Stromal cell of bone marrow (primary cell): Measurements from ENCODE around the gene FGR.

Source experiments
- DNase-seq: peaks from one replicate; pipeline ENCODE4 v3.0.0-alpha.2; 2012; ENCODE audit warnings: low read depth

FGR gene

DNA sequence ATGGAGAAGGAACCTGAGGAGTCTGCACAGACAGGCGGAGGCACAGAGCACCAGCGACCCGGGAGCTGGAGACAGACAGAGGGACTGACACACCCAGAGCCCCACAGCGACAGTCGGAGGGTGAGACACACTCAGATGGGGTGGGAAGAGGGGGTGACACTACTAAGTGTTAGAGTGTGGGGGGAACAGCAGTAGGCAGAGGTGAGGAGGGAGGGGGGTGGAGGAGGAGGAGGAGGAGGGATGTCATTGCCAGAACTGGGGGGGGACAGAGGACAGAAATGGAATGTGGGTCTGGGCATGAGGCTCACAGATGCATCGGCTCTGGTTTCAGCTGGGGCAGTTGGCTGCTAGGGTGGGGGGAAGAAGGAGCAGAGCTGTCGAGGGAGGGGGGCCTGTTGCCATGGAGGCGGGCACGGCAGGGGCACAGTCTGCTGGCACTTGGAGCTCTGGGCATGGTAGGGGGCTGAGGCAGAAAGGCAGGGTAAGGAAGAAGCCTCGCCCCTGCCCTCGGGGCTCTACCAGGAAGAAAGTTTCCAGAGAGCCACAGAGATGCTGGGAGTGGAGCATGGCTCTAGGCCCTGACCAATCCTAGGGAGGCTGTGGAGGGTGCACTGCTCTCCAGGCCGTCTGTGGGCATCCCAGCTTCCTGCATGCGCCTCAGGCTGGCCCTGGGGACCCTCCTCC lies 68.4 kb downstream of the FGR start:
- DNase-seq: no peak

DNA sequence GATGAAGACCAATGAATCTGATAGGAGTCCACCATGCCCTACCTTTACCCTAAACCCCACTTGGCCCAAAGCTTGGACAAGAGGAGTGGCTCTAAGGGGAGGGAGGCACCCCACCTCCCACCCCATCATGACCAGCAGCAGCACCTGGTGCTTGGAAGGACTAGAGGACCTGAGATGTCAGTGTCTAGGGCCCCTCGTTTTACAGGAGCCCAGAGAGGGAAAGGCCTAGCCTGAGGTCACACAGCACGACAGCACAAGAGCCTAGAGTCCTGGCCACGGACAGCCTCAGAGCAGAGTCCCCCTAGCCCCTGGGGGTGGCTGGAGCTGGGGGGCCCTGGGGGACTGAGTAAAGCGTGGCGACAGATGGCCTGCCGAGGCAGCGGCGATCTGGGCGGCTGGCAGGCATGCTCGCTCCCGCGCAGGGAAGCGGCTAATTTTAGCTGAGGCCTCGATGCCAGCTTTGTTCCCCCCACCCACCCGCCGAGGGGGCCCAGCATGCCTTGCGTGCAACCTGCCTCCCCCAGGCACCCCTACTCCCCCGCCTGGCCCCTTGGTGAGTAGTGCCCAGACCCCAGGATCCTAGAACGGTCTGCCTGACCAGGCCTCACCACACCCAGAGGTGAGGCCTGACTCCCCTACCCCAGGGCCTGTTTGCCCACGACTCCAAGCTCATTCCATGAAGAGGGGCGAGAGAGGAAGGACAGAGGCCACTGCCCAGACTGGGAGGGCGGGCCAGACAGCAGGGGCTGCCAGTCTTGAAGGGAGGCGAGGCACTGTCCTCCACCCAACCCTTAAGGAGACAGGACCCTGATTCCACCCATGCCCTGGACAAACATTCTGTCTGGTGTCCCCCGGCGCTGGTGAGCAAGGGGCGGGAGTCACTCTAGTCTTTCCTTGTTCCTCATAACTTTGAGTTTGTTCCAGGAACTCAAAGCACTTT lies 70.0 kb downstream of the FGR start:
- DNase-seq: no peak

DNA sequence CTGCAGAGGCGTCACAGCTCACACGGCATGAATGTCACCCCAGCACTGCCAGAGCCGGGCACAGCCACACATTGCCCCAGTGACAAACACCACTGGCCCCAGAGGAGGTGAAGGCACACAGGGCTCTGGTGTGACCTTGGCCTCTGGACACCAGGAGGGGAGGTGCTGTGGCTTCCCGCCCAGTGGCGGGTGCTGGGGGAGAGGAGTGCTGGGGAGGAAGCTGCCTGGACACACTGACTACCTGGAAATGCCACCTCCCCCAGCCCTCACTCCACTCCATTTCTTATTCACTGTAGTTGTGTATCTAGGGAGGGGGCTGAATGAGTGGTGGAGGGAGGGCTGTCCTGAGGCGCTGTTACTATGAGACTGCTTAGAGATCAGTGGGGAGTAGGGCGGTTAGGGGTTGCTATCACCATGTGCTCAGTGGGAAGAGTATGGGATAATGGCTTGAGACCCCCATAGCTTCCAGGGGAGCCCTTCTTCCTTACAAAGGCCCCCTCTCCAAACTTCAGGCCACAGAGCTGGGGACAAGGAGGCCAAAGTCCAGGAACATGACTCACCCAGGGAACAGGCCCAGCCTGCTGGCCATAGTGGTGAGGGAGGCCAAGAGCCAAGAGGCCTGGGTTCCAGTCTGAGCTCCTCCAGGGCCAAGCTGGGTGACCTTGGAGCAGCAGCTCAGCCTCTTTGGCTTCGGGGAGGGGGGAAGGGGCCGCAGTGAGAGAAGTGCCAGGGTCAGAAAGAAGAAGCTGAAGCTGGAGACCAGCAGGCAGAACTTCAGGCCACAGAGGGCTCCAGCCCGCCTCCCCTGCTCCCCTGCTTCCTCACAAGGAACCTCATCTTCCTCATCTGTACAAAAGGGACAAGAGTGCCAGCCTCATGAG lies 71.2 kb downstream of the FGR start:
- DNase-seq: no peak

DNA sequence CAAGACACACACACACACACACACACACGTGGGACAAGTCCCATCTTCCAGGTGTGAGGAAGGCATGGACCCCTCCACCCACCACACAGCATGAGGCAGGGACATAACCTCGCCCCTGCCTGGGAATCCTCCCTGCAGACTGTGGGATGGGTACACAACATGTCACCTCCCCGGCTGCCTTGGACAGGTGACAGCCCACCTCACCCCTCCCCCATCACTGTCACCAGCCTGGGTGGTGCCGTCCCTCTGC lies 71.7 kb downstream of the FGR start:
- no peak for DNase-seq

DNA sequence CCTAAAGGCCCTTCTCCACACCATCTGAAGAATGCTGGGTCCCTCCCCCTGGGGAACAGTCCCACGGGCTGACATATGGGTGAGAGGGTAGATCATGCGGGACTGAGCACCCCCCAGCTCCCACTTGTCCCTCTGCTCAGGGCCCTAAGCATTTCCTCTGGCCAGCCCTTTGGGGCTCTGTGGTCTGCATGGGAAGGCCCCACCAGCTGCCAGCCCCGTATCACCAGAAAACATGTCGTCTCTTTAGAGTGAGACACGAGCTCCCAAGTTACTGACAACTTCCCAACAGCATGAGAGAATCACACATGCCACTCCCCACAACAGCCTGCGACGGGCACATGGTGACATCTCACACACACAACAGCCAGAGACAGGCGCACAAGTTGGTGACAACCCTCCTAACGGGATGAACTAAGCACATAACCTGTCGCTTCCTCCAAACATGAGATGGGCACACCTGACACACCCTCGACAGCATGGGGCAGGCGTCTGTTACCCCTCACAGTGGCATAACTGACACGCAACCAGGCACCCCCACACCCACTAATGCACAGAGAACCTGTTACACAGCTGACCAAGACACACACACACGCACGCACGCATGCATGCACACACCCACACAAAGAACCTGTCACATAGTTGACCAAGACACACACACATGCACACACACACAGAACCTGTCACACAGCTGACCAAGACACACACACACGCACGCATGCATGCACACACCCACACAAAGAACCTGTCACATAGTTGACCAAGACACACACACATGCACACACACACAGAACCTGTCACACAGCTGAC lies 72.2 kb downstream of the FGR start:
- no peak for DNase-seq
